Smooth muscle cell of the brain vasculature (primary cell): ENCODE measurements around the gene MYO7B.

ENCODE experiments used
- DNase-seq: peaks from one replicate; pipeline ENCODE4 v3.0.0-alpha.2; 2012; ENCODE audit warnings: low read depth, low spot score

MYO7B gene

DNA sequence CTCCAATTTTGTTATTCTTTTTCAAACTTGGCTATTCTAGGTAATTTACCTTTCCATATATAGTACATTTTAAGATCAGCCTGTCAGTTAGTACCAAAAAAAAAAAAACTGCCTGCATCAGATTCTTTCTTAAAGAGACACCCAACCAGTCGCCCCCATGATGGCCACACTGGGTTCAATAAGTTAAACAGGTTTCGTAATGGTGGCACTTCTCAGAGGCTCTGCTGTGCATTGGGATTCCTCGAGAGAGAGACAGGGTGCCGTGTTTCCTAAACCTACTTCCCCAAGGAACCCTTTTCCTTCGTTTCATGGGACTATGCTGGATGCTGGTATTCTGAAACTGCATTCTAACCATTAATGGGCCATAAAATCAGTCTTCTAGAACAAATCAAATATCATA is 37.4 kb downstream of the MYO7B start:
- no peak for DNase-seq

DNA sequence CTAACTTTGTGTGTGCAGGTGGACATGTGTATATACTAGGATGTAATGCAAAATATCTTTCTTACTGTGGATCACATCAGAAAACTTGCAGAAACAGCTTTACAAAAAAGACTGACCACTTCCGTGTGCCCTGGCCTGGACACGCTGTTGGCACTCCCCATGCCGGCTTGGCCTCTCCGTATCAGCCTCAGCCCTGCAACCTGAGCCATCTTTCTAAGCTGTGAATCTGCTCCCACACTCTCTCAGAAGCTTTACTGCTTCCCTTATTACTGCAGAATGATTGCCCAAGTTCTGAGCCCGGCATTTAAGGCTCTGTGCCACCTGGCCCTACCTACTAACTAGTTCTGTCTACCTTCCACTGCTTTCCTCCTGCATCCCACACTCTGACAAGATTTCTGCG is 37.8 kb downstream of the MYO7B start:
- DNase-seq = no peak

DNA sequence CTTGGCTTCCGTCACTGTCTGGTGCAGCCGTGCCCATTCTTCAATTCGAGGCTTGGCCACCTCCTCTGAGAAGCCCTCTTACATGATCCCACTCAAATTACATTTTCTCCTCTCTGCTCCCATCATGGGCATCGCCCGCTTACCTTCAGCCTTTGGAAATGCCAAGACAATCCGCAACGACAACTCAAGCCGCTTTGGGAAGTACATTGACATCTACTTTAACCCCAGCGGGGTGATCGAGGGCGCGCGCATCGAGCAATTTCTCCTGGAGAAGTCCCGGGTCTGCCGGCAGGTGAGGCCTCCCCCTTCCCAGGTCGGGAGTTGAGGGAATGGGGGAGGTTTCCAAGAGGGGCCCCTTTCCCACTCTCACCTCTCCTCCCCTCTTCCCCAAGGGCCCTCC is 38.3 kb downstream of the MYO7B start:
- no peak for DNase-seq

DNA sequence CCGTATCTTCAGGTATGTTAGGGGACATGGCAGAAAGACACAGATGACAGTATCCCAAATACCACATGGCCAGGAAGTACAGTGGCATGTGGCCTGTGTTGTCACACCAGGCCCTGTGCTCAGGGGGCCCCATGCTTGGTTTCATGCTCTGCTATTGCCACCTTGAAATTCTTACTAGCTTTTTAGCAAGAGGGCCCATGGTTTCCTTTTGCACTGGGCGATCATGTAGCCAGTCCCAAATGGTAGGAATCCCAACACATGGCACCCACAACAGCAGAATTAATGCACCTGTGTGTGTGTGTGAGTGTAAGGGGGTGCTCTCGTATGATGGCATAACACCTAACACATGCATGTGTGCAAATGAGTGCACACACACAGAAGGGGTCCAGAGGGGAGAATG is 39.2 kb downstream of the MYO7B start:
- DNase-seq = no peak

DNA sequence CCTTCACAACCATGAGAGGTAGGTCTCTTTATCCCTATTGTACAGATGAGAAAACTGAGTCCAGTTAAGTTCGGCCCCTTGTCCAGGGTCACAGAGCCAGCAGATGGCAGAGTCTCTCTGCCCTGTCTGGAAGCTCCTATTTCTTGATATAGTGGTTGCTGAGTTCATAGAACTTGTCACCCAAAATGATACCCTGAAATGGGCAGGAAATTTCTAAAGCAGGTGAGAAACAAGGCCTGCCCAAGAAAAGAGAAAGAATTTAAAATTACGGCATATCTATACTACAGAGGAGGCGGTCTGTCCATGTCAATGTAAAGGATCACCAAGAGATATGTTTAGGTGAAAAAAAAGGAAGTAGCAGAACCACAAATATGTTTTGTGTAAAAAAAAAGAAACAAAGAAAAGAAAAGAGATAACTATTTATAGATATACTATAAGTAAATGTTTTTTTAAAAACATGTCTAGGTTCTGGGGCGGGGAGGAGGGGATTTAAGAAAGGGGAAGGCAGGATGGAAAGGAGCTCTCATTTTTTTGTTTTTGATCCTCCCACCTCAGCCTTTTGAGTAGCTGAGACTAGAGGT is 39.8 kb downstream of the MYO7B start:
- no peak for DNase-seq

DNA sequence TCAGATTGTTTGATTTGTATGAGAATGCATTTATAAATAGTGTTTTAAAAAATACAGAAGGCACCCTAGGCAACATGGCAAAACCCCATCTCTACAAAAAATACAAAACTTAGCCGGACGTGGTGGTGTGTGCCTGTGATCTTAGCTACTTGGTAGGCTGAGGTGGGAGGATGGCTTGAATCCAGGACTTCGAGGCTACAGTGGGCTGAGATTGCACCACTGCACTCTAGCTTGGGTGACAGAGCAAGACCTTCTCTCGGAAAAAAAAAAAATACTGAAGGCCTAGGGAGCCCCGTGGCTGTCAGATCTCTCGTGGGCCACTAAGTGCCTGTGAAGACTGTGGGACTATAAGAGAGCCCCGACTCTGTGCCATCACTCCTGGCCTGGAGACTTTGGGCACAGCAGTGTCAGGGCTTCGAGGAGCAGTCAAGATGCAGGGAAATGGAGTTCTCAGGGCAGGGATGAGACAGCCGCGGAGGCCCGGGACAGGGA is 40.5 kb downstream of the MYO7B start:
- no peak for DNase-seq

DNA sequence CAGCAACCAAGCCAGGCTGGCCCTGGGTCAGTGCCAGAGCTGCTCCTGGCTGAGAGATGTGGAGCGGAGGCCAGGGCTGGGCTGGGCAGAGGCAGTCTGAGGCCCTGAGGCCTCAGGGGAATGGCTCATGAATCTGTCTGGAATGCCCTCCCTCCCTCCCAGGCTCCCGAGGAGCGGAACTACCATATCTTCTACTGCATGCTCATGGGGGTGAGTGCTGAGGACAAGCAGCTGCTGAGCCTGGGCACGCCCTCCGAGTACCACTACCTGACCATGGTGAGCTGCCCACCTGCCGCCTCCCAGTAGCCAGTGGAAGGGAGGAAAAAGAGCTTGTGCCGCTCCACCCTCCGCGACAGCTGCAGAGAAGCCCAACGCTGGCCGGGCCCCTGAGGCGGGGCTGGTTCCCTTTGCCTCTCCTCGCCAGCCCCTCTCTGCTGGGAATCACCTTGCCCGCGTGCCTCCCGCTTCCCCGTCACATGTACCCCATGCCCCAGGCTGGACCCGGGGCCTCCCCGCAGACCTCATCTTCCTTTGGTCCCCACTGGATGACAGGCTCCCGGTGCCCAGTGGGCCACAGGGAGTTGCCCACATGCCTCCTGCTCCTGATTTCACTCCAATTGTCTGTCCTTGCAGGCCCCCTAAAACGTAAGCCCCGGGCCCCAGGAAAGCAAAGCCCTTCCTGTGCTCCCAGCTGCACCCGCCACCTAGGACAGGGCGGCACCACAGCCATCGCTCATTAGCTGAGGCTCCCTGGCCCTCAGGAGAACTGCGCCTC is 41.1 kb downstream of the MYO7B start:
- no peak for DNase-seq

DNA sequence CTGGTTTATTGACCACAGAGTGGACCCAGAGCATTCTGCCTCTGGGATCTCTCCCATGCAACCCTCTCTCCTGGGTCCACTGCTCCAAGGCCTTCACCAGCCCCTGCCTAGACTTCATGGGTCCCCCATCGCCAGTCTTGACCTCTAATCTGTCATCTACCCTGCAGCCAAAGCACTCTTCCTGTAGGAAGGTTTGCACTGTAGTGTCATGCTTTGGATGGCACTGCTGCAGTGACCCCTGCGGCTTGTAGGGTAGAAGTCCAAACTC is 41.7 kb downstream of the MYO7B start:
- DNase-seq = no peak

DNA sequence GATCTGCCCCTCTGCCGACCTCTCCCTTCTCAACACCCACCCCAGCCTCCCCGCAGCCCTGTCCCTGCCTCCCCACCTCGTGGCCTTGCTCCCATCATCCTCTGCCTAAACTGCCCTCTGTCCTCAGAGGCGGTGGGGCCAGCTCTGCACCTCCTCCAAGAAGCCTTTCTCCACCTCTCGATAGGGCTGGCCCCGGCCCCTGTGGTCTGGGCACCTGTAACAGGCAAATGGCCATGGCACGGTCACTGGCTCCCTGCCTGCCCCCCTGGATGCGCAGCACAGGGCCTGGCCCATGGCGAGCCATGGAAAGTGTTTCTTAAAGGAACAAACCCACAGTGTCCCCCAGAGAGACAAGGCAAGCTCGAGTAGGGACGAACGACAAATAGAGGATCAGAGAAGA is 42.0 kb downstream of the MYO7B start:
- no peak for DNase-seq

DNA sequence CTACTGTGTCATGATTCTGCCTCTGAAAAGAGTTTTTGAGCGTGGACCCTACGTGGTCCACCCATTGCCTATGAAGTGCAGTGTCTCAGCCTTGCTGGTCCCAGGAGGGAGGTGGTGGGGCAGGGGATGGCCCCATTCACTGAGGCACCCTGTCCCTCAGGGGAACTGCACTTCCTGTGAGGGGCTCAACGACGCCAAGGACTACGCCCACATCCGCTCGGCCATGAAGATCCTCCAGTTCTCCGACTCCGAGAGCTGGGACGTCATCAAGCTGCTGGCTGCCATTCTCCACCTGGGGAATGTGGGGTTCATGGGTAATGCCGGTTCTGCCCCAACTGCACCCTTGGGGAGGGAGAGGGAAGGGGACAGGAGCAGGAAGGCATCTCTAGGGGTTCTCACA is 42.5 kb downstream of the MYO7B start:
- no peak for DNase-seq

DNA sequence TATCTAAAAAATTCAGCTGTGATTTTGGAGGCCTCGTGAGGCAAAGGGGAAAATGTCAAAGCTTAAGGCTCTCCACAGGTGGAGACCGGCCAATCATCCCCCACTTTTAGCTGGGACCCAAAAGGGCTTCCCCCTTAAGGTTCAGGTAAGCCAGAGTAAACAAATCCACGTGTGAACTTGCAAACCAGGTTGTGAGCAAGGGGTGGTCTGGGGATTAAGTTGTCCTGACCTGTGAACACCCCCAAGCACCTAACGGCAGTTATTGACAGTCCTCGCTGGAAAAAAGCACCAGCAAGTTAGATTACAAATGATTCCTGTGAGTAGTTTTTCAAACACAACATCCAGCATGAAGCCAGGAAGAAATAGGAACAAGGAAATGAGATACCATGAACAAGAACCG is 42.9 kb downstream of the MYO7B start:
- no peak for DNase-seq

DNA sequence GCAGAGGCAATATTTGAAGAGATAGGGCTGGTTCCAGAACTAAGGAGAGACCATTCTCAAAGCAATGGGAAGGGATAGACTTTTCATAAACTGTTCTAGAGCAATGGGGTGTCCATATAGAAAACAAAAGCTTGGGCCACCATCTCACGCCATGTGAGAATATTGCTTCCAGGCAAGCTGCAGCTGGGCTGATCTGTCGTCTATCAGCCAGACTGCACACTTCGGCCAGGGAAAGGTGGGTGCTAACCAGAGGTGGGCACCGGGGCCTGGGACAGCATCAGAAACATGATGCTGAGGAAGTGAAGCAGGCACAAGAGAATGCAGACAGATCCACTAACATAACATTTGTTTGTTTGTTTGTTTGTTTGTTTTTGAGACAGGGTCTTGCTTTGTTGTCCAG is 43.7 kb downstream of the MYO7B start:
- no peak for DNase-seq

DNA sequence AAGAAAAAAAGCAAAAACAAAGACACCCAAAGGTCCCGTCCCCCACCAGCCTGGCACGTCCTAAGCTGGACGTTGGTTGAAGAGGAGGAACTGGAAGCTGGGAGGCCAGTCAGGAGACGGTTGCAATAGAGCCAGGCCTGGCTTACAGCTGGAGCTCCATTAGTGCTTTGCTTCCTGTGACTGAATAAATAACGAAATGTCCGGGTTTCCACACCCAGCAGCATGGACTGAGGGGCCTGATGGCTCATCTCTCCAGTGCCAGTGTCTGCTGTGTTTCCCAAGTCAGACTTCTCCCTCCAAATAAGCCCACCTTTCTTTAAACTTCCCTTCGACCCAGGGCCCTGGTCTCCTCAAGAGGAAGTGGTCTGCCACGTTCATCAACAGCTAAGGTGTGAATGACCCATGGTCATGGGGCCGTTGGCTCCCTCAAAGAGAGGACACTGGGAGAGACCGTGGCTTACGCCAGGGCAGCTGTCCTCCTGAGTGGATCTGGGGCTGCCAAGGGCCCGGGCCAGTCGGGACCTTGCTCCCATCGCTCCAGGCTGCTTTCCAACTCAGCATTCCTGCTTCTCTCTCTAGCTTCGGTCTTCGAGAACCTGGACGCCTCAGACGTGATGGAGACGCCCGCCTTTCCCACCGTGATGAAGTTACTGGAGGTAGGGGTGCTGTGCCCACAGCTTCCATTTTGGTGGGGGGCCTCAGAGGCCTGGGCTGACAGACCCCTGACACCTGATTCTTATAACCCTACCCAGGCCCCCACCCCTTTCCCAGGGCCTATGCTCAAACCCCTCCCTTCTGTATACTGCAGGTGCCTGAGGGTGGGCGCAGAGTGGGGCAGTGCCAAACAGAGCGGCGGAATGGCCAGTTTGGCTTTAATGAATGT is 44.9 kb downstream of the MYO7B start:
- DNase-seq = no peak

DNA sequence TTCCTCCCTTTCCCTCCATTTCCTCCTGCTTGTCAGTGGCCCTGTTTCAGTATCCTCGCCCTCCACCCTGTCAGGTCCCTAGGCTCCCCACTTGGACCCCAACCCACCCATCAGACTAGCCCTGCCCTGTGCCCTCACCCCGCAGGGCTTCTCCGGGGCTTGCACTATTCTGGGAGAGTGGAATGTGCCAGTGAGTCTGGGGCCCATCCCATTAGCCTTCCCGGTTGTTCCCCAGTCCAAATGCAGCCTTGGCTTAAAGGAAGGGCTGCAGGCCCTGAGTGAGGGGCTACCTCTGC is 45.5 kb downstream of the MYO7B start:
- no peak for DNase-seq

DNA sequence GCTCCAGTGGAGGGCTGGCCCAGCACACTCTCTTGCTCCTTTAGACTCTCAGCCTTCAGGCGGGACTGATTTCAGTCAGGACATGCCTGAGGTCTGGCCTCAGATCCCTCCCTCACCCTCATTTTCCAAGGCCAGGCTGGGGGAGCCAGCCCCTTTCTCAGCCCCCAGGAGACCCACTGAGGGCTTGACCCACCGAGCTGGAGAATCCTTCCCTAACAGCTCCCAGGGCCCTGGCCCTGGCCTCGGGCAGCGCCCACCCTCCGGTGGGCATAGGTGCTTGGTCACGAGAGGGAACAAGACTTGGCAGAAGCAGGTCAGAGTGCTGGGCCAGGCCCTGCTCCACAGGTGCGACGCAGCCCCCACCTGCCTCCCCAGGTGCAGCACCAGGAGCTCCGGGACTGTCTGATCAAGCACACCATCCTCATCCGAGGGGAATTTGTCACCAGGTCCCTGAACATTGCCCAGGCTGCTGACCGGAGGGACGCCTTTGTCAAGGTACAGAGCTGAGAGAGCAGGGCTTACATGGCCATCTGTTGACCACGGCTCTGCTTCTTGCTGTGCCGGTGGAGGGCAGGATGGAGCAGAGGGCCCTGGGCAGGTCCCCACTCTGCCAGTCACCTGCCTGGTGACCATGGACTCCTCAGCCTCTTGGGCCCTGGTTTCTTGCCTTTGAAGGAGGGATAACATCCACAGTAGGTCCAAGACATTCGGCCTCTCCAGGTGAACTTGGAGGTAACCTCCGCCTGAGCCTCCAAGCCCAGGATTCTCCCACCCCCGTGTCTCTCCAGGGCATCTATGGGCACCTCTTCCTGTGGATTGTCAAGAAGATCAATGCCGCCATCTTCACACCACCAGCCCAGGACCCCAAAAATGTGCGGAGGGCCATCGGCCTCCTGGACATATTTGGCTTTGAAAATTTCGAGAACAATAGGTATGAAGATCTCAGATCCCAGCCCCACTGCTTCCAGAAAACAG is 46.3 kb downstream of the MYO7B start:
- no peak for DNase-seq

DNA sequence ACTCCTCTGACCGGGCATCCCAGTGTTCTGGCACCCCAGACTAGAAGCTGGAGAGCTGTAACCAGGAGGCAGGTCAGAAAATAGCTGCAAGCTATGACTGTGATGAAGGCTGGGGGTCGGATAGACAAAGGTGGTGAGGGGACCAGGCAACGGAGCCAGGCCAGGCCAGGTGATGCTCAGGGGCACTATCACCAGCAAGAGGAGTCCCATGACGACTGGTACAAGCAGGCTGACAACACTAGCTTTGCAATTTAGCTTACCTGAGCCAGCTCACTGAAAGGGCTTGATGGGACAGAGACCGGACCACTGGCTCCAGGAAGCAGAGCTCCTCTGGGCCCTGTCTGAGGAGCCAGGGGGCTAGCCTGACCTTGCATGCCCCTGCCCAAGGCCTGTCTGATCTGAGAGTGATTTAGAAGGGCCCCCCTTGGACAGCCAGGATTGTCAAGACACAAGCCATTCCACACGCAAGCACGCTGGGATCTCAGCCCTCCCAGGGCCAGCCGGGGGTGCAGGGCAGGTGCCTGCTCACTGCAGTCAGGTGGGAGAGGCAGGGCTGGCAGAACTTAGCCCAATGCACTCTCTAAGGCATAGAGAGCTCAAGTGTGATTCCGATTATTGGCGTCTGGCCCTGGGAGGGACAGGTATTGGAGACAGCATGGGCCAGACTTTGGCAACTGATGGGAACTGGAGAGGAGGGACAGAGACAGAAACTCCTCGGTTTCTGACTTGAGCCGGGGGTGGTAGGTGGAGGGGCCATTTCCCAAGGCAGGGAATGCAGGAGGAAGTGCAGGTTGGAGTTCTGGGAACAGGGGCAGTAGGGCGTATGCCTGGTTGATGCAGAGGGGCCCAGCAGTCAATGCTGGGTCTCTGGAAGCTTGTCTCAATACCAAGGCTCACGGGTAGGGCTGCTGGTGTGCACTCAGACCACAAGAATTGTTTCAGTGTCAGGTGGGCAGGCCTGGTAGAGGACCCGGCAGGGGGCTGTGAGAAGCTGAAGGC is 47.7 kb downstream of the MYO7B start:
- DNase-seq = no peak

DNA sequence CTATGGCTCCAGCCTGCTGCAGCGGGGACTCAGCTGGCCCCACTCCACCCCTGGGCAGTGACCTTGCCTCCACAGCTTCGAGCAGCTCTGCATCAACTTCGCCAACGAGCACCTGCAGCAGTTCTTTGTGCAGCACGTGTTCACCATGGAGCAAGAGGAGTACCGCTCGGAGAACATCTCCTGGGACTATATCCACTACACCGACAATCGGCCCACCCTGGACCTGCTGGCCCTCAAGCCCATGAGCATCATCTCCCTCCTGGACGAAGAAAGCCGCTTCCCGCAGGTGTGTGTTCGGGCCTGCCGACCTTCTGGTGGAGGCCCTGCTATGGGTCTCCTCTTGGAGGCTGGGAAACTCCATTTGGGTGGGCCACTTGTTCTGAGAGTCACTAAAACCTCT is 48.6 kb downstream of the MYO7B start:
- DNase-seq = no peak

DNA sequence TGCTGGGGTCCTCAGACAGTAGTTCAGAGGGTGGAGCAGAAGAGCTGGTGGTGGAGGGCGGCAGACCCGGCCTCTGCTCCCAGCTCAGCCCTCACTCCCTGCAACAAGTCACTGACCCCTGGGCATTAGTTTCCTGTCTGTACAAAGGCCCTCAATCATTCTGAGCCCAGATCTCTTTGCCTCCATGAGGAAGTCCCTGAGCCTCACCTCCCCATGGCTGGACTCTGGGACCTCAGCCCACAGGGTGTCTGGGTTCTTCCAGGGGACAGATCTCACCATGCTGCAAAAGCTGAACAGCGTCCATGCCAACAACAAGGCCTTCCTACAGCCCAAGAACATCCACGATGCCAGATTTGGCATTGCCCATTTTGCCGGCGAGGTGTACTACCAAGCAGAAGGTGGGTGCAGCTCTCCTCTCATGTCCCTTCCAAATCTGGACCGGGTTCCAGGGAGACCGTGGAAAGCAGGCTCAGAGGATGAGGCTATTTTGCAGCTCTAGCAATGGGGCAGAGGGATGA is 49.1 kb downstream of the MYO7B start:
- DNase-seq = no peak

DNA sequence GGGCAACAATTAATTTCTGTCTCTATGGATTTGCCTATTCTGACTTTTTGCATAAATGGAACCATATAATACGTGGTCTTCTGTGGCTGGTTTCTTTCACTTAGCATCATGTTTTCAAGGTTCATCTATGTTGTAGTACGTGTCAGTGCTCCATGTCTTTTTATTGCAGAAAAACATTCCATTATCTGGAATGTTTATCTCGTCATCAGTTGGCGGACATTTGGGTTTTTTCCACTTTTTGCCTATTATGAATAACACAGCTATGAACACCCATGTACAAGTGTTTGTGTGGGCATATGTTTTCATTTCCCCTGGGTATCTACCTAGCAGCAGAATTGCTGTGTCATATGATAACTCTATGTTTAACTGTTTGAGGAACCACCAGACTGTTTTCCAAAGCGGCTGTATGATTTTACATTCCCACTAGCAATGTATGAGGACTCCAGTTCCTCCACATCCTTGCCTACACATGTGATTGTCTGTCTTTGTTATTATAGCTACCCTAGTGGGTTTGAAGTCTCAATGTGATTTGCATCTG is 49.9 kb downstream of the MYO7B start:
- DNase-seq = no peak

DNA sequence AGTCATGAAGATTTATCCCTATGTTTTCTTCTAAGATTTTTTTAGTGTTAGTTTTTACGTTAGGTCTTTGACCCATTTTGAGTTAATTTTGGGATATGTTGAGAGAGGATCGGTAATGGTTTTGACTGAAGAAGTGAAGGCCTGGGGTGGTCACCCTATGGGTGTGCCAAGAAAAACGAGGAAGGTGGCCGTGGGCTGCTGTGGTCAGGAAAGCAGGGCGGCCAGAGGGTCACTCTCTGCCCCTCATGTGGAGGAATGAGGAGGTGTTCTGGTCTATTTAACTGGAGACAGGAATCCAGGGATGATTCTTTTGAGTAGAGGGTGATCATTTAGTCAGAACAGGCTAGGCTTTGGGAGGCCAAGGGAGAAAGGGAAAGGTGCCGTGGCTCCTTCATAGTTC is 50.7 kb downstream of the MYO7B start:
- no peak for DNase-seq
